MM.1S (cell line): Measurements from ENCODE around the gene MCTP2.

ENCODE experiments used
- DNase-seq: peaks from one replicate; pipeline ENCODE4 v3.0.0-alpha.2; 2015
- H2AFZ ChIP-seq: fragments of 300-600 bp; sonication (generic); 2 replicates; pipeline ENCODE4 v1.6.0; 2016; ENCODE audit warnings: antibody characterized with exemption, low read length
- H3F3A ChIP-seq: fragments of 300-600 bp; sonication (generic); 2 replicates; pipeline ENCODE4 v1.6.1; 2016; ENCODE audit warnings: mild to moderate bottlenecking, antibody characterized with exemption, low read length, moderate library complexity, mixed read lengths; ENCODE audit not compliant: insufficient read depth
- H3K27ac ChIP-seq: fragments of 300-600 bp; sonication (generic); 2 replicates; pipeline ENCODE4 v1.5.1; 2016; ENCODE audit warnings: mild to moderate bottlenecking, low read length
- H3K27me3 ChIP-seq: fragments of 300-600 bp; sonication (generic); replicated peaks from 2 replicates; pipeline ENCODE4 v1.6.0; 2016; ENCODE audit warnings: low read length; ENCODE audit not compliant: insufficient read depth
- H3K36me3 ChIP-seq: fragments of 300-600 bp; sonication (generic); replicated peaks from 2 replicates; pipeline ENCODE4 v1.6.1; 2016; ENCODE audit warnings: mild to moderate bottlenecking, low read length, mixed read lengths; ENCODE audit not compliant: insufficient read depth
- H3K4me1 ChIP-seq: fragments of 300-600 bp; sonication (generic); 2 replicates; pipeline ENCODE4 v1.6.1; 2016; ENCODE audit warnings: low read length, mixed read lengths
- H3K4me2 ChIP-seq: fragments of 300-600 bp; sonication (generic); 2 replicates; pipeline ENCODE4 v1.6.0; 2016; ENCODE audit warnings: low read depth, low read length
- H3K4me3 ChIP-seq: fragments of 300-600 bp; sonication (generic); 2 replicates; pipeline ENCODE4 v1.5.1; 2016; ENCODE audit warnings: low read length, mixed read lengths
- H3K79me2 ChIP-seq: fragments of 300-600 bp; sonication (generic); 2 replicates; pipeline ENCODE4 v1.6.1; 2016; ENCODE audit warnings: mixed run types, low read length, mixed read lengths
- H3K9ac ChIP-seq: fragments of 300-600 bp; sonication (generic); 2 replicates; pipeline ENCODE4 v1.6.1; 2016; ENCODE audit warnings: low read length, mixed read lengths
- H3K9me2 ChIP-seq: fragments of 300-600 bp; sonication (generic); replicated peaks from 2 replicates; pipeline ENCODE4 v1.6.1; 2016; ENCODE audit warnings: mild to moderate bottlenecking, low read length, mixed read lengths; ENCODE audit not compliant: insufficient read depth
- H3K9me3 ChIP-seq: fragments of 300-600 bp; sonication (generic); replicated peaks from 2 replicates; pipeline ENCODE4 v1.6.1; 2016; ENCODE audit warnings: mild to moderate bottlenecking, low read length, mixed read lengths; ENCODE audit not compliant: insufficient read depth
- H4K20me1 ChIP-seq: fragments of 300-600 bp; sonication (generic); 2 replicates; pipeline ENCODE4 v1.6.1; 2016; ENCODE audit warnings: mild to moderate bottlenecking, low read length, moderate library complexity, mixed read lengths; ENCODE audit not compliant: insufficient read depth
- CTCF ChIP-seq: fragments of 300-600 bp; sonication (generic); IDR thresholded peaks from 2 replicates; pipeline ENCODE4 v1.5.1; 2016; ENCODE audit warnings: antibody characterized with exemption, low read length, mixed read lengths
- EZH2 ChIP-seq: fragments of 300-600 bp; sonication (generic); optimal IDR thresholded peaks from 2 replicates; pipeline ENCODE3; 2017; ENCODE audit warnings: low read depth, mild to moderate bottlenecking, antibody characterized with exemption, low read length, mixed read lengths
- EZH2phosphoT487 ChIP-seq: fragments of 300-600 bp; sonication (generic); IDR thresholded peaks from 2 replicates; pipeline ENCODE4 v1.6.1; 2018; ENCODE audit warnings: antibody characterized with exemption, low read length

MCTP2 gene

GRCh38 chr15:94441760-94442159, 210.4 kb downstream of the MCTP2 start:
- H3K4me2 ChIP-seq = no peak overlapping the region
- H3K9ac ChIP-seq = no peak overlapping the region
- no peaks in the 10 kb centered on the region for H3K36me3 ChIP-seq
- H3K79me2 ChIP-seq = no peaks in the 10 kb centered on the region
- no peaks in the 10 kb centered on the region for H3K9me2 ChIP-seq
- H3K27me3 ChIP-seq = no peaks in the 10 kb centered on the region
- H3K4me1 ChIP-seq = no peaks in the 10 kb centered on the region
- H2AFZ ChIP-seq = no peak overlapping the region
- TF ChIP-seq EZH2 (no peak), CTCF (no peak), EZH2phosphoT487 (no peak)
- no peaks in the 10 kb centered on the region for H3F3A ChIP-seq
- no peaks in the 10 kb centered on the region for H4K20me1 ChIP-seq
- H3K9me3 ChIP-seq = no peaks in the 10 kb centered on the region
- no peak for DNase-seq
- H3K27ac ChIP-seq = no peak overlapping the region
- no peak overlapping the region for H3K4me3 ChIP-seq

GRCh38 chr15:94442480-94442879, 211.1 kb downstream of the MCTP2 start:
- no peak for DNase-seq
- Histone ChIP-seq H3K4me2 (no peak overlapping the region), H3K79me2 (no peaks in the 10 kb centered on the region), H3K4me3 (no peak overlapping the region), H2AFZ (no peak overlapping the region), H3K36me3 (no peaks in the 10 kb centered on the region), H3F3A (no peaks in the 10 kb centered on the region), H4K20me1 (no peaks in the 10 kb centered on the region), H3K9me3 (no peaks in the 10 kb centered on the region), H3K4me1 (no peaks in the 10 kb centered on the region), H3K9me2 (no peaks in the 10 kb centered on the region), H3K27me3 (no peaks in the 10 kb centered on the region), H3K27ac (no peak overlapping the region), H3K9ac (no peak overlapping the region)
- TF ChIP-seq EZH2phosphoT487 (no peak), EZH2 (no peak), CTCF (no peak)

GRCh38 chr15:94443186-94443585, 211.8 kb downstream of the MCTP2 start:
- H3K27ac ChIP-seq = no peak overlapping the region
- no peak overlapping the region for H3K9ac ChIP-seq
- no peaks in the 10 kb centered on the region for H3K4me1 ChIP-seq
- H3K27me3 ChIP-seq = no peaks in the 10 kb centered on the region
- DNase-seq = no peak
- H3K36me3 ChIP-seq = no peaks in the 10 kb centered on the region
- no peaks in the 10 kb centered on the region for H3F3A ChIP-seq
- H3K4me3 ChIP-seq = no peak overlapping the region
- no peaks in the 10 kb centered on the region for H4K20me1 ChIP-seq
- no peaks in the 10 kb centered on the region for H3K79me2 ChIP-seq
- H3K9me2 ChIP-seq = no peaks in the 10 kb centered on the region
- no peak overlapping the region for H3K4me2 ChIP-seq
- no peaks in the 10 kb centered on the region for H3K9me3 ChIP-seq
- no peak overlapping the region for H2AFZ ChIP-seq
- TF ChIP-seq EZH2 = no peak
- no peak for TF ChIP-seq CTCF
- TF ChIP-seq EZH2phosphoT487 = no peak
